HG02884 (cell line): ENCODE results near the gene FKBP1A.

ENCODE experiments used
- ATAC-seq: cut with Tn5 transposase; IDR thresholded peaks from one replicate; pipeline ENCODE4 v1.9.1; 2021; ENCODE audit warnings: mild to moderate bottlenecking, moderate library complexity; ENCODE audit not compliant: unreplicated experiment

FKBP1A gene

GRCh38 chr20:1321654-1321939, 71.3 kb downstream of the FKBP1A start:
- ATAC-seq = no peak

- ATAC-seq = no peak
Measured at GRCh38 chr20:1320902-1321653, 71.8 kb downstream of the FKBP1A start.

- no peak for ATAC-seq
Measured at GRCh38 chr20:1320016-1320415, 72.8 kb downstream of the FKBP1A start.

GRCh38 chr20:1319462-1319861, 73.4 kb downstream of the FKBP1A start:
- no peak for ATAC-seq

- ATAC-seq = no peak
Measured at GRCh38 chr20:1319051-1319450, 73.8 kb downstream of the FKBP1A start.
